ENCODE measurements around the gene ANKS1A. TPM values are rescaled to one million over a fixed set of nuclear protein-coding genes. Genes with fewer than 3 reads are reported as not detected.
A peak's percentile ranks its signal among the peaks of the same experiment; 100 is the strongest.

Gene ANKS1A
- total RNA-seq, 2 donors from 2014 or later = 25.3 to 26.0 TPM

- H3K9ac ChIP-seq (ENCODE audit: low read depth in 2 of 2, low read length in 2 of 2) = no peak overlapping the region
- peak overlapping the region; percentile 73 for H3K27ac ChIP-seq
- no peak for DNase-seq
- intact Hi-C loops (cut with DNase I) = no loop called here
- TF ChIP-seq CTCF (IDR thresholded peaks at IDR 0.05) = no peak
- peaks cover 23% of the 10 kb centered on the region for H3K4me1 ChIP-seq
- no peaks in the 10 kb centered on the region for H3K36me3 ChIP-seq
- no peak overlapping the region for H3K4me3 ChIP-seq
- no peaks in the 10 kb centered on the region for H3K9me3 ChIP-seq
- H3K27me3 ChIP-seq = no peaks in the 10 kb centered on the region
Measured at GRCh38 chr6:35033683-35034082, 144.6 kb downstream of the ANKS1A start.

- H3K4me3 ChIP-seq = no peak overlapping the region
- H3K9ac ChIP-seq (ENCODE audit: low read depth in 2 of 2, low read length in 2 of 2) = peak overlapping the region in 1 of 2 donors; percentile 60
- intact Hi-C loops (cut with DNase I) = no loop called here
- H3K27me3 ChIP-seq = no peaks in the 10 kb centered on the region
- no peaks in the 10 kb centered on the region for H3K36me3 ChIP-seq
- H3K9me3 ChIP-seq = no peaks in the 10 kb centered on the region
- no peak for TF ChIP-seq CTCF (IDR thresholded peaks at IDR 0.05)
- peak; percentile 85 for DNase-seq
- peaks cover 23% of the 10 kb centered on the region for H3K4me1 ChIP-seq
- H3K27ac ChIP-seq = peak overlapping the region; percentile 73
Measured at GRCh38 chr6:35034411-35035191, 145.5 kb downstream of the ANKS1A start.

- peak overlapping the region in 1 of 2 donors; percentile 14 for H3K9ac ChIP-seq (ENCODE audit: low read depth in 2 of 2, low read length in 2 of 2)
- peaks cover 23% of the 10 kb centered on the region for H3K4me1 ChIP-seq
- peak; percentile 39 for DNase-seq
Measured at GRCh38 chr6:35035481-35036030, 146.5 kb downstream of the ANKS1A start.

GRCh38 chr6:35036059-35036827, 147.2 kb downstream of the ANKS1A start:
- Histone ChIP-seq H3K36me3 (no peaks in the 10 kb centered on the region), H3K27ac (peak overlapping the region; percentile 73), H3K9ac (ENCODE audit: low read depth in 2 of 2, low read length in 2 of 2) (peak overlapping the region in 1 of 2 donors; percentile 22), H3K9me3 (no peaks in the 10 kb centered on the region), H3K27me3 (no peaks in the 10 kb centered on the region), H3K4me3 (no peak overlapping the region), H3K4me1 (peaks cover 22% of the 10 kb centered on the region)
- intact Hi-C loops (cut with DNase I) = no loop called here
- no peak for TF ChIP-seq CTCF (IDR thresholded peaks at IDR 0.05)
- no peak for DNase-seq

More at GRCh38 chr6:35035481-35036030, 146.5 kb downstream of the ANKS1A start:
- no peaks in the 10 kb centered on the region for H3K36me3 ChIP-seq
- intact Hi-C loops (cut with DNase I) = no loop called here
- H3K27ac ChIP-seq = peak overlapping the region; percentile 73
- no peaks in the 10 kb centered on the region for H3K9me3 ChIP-seq
- H3K4me3 ChIP-seq = no peak overlapping the region
- no peaks in the 10 kb centered on the region for H3K27me3 ChIP-seq
- TF ChIP-seq CTCF (IDR thresholded peaks at IDR 0.05) = no peak

GRCh38 chr6:35036828-35037663, 148.0 kb downstream of the ANKS1A start:
- no peak for TF ChIP-seq CTCF (IDR thresholded peaks at IDR 0.05)
- Histone ChIP-seq H3K4me3 (no peak overlapping the region), H3K4me1 (peaks cover 21% of the 10 kb centered on the region), H3K9me3 (no peaks in the 10 kb centered on the region), H3K27ac (no peak overlapping the region), H3K36me3 (no peaks in the 10 kb centered on the region), H3K27me3 (no peaks in the 10 kb centered on the region), H3K9ac (ENCODE audit: low read depth in 2 of 2, low read length in 2 of 2) (no peak overlapping the region)
- DNase-seq = no peak
- intact Hi-C loops (cut with DNase I) = no loop called here

Measured in colonic mucosa (tissue), 4 donors.